ENCODE measurements around the gene YEATS2.
A peak's percentile ranks its signal among the peaks of the same experiment; 100 is the strongest.

Gene YEATS2

GRCh38 chr3:183818706-183819624 lies 121.4 kb downstream of the YEATS2 start:
- Mint-ChIP-seq H3K27ac (no peak overlapping the region), H3K4me3 (no peak overlapping the region), H3K9me3 (no peaks in the 10 kb centered on the region), H3K36me3 (ENCODE audit: low read depth) (peaks cover 3% of the 10 kb centered on the region), H3K4me1 (ENCODE audit: low read depth) (peaks cover 18% of the 10 kb centered on the region), H3K27me3 (ENCODE audit: low read depth) (peaks cover 3% of the 10 kb centered on the region)

- H3K27me3 Mint-ChIP-seq (ENCODE audit: low read depth) = peaks cover 8% of the 10 kb centered on the region
- peaks cover 23% of the 10 kb centered on the region for H3K4me1 Mint-ChIP-seq (ENCODE audit: low read depth)
- no peaks in the 10 kb centered on the region for H3K9me3 Mint-ChIP-seq
- no peak overlapping the region for H3K27ac Mint-ChIP-seq
- no peak overlapping the region for H3K4me3 Mint-ChIP-seq
- H3K36me3 Mint-ChIP-seq (ENCODE audit: low read depth) = peaks cover 5% of the 10 kb centered on the region
Observed at GRCh38 chr3:183819831-183820230, 122.2 kb downstream of the YEATS2 start.

- H3K27me3 Mint-ChIP-seq (ENCODE audit: low read depth) = peaks cover 16% of the 10 kb centered on the region
- peaks cover 6% of the 10 kb centered on the region for H3K4me1 Mint-ChIP-seq (ENCODE audit: low read depth)
- H3K4me3 Mint-ChIP-seq = peak overlapping the region; percentile 28
- H3K27ac Mint-ChIP-seq = no peak overlapping the region
- peaks cover 6% of the 10 kb centered on the region for H3K36me3 Mint-ChIP-seq (ENCODE audit: low read depth)
- no peaks in the 10 kb centered on the region for H3K9me3 Mint-ChIP-seq
Observed at GRCh38 chr3:183822631-183823030, 125.0 kb downstream of the YEATS2 start.

- Mint-ChIP-seq H3K4me3 (peak overlapping the region; percentile 80), H3K27me3 (ENCODE audit: low read depth) (peaks cover 16% of the 10 kb centered on the region), H3K36me3 (ENCODE audit: low read depth) (peaks cover 6% of the 10 kb centered on the region), H3K4me1 (ENCODE audit: low read depth) (peaks cover 6% of the 10 kb centered on the region), H3K9me3 (no peaks in the 10 kb centered on the region), H3K27ac (no peak overlapping the region)
Observed at GRCh38 chr3:183823963-183824362, 126.4 kb downstream of the YEATS2 start.

- Mint-ChIP-seq H3K9me3 (no peaks in the 10 kb centered on the region), H3K27me3 (ENCODE audit: low read depth) (peaks cover 16% of the 10 kb centered on the region), H3K4me1 (ENCODE audit: low read depth) (peaks cover 6% of the 10 kb centered on the region), H3K4me3 (peak overlapping the region; percentile 80), H3K36me3 (ENCODE audit: low read depth) (peaks cover 7% of the 10 kb centered on the region), H3K27ac (no peak overlapping the region)
Observed at GRCh38 chr3:183824761-183825455, 127.3 kb downstream of the YEATS2 start.

GRCh38 chr3:183825456-183826161 lies 128.0 kb downstream of the YEATS2 start, which contains the start of gene MAP6D1:
TSS of gene MAP6D1 (minus strand) at chr3:183825577. CDS start at chr3:183825547, 30 bp downstream.
- H3K27me3 Mint-ChIP-seq (ENCODE audit: low read depth) = peaks cover 16% of the 10 kb centered on the region
- H3K36me3 Mint-ChIP-seq (ENCODE audit: low read depth) = peaks cover 11% of the 10 kb centered on the region
- H3K4me3 Mint-ChIP-seq = peak within 1 kb of the TSS; percentile 80
- H3K27ac Mint-ChIP-seq = no peak within 1 kb of the TSS
- H3K4me1 Mint-ChIP-seq (ENCODE audit: low read depth) = peaks cover 6% of the 10 kb centered on the region
- no peaks in the 10 kb centered on the region for H3K9me3 Mint-ChIP-seq

- H3K36me3 Mint-ChIP-seq (ENCODE audit: low read depth) = peaks cover 11% of the 10 kb centered on the region
- H3K4me1 Mint-ChIP-seq (ENCODE audit: low read depth) = peaks cover 6% of the 10 kb centered on the region
- H3K4me3 Mint-ChIP-seq = peak overlapping the region; percentile 58
- H3K9me3 Mint-ChIP-seq = no peaks in the 10 kb centered on the region
- no peak overlapping the region for H3K27ac Mint-ChIP-seq
- peaks cover 16% of the 10 kb centered on the region for H3K27me3 Mint-ChIP-seq (ENCODE audit: low read depth)
Observed at GRCh38 chr3:183826448-183827250, 129.1 kb downstream of the YEATS2 start.

- Mint-ChIP-seq H3K27me3 (ENCODE audit: low read depth) (peaks cover 16% of the 10 kb centered on the region), H3K9me3 (no peaks in the 10 kb centered on the region), H3K4me3 (no peak overlapping the region), H3K36me3 (ENCODE audit: low read depth) (peaks cover 11% of the 10 kb centered on the region), H3K27ac (no peak overlapping the region), H3K4me1 (ENCODE audit: low read depth) (peaks cover 6% of the 10 kb centered on the region)
Observed at GRCh38 chr3:183827809-183828537, 130.4 kb downstream of the YEATS2 start.

- H3K4me3 Mint-ChIP-seq = no peak overlapping the region
- H3K4me1 Mint-ChIP-seq (ENCODE audit: low read depth) = peaks cover 6% of the 10 kb centered on the region
- peaks cover 16% of the 10 kb centered on the region for H3K27me3 Mint-ChIP-seq (ENCODE audit: low read depth)
- H3K27ac Mint-ChIP-seq = no peak overlapping the region
- H3K36me3 Mint-ChIP-seq (ENCODE audit: low read depth) = peaks cover 11% of the 10 kb centered on the region
- H3K9me3 Mint-ChIP-seq = no peaks in the 10 kb centered on the region
Observed at GRCh38 chr3:183828538-183828870, 130.9 kb downstream of the YEATS2 start.

- Mint-ChIP-seq H3K4me3 (no peak overlapping the region), H3K36me3 (ENCODE audit: low read depth) (peaks cover 14% of the 10 kb centered on the region), H3K4me1 (ENCODE audit: low read depth) (peaks cover 1% of the 10 kb centered on the region), H3K9me3 (no peaks in the 10 kb centered on the region), H3K27me3 (ENCODE audit: low read depth) (peaks cover 8% of the 10 kb centered on the region), H3K27ac (no peak overlapping the region)
Observed at GRCh38 chr3:183829466-183829865, 131.9 kb downstream of the YEATS2 start.

GRCh38 chr3:183830187-183830586 lies 132.6 kb downstream of the YEATS2 start:
- H3K4me3 Mint-ChIP-seq = no peak overlapping the region
- H3K27ac Mint-ChIP-seq = peak overlapping the region; percentile 33
- H3K4me1 Mint-ChIP-seq (ENCODE audit: low read depth) = no peaks in the 10 kb centered on the region
- no peaks in the 10 kb centered on the region for H3K9me3 Mint-ChIP-seq
- peaks cover 14% of the 10 kb centered on the region for H3K36me3 Mint-ChIP-seq (ENCODE audit: low read depth)
- H3K27me3 Mint-ChIP-seq (ENCODE audit: low read depth) = peaks cover 7% of the 10 kb centered on the region

- Mint-ChIP-seq H3K27me3 (ENCODE audit: low read depth) (no peaks in the 10 kb centered on the region), H3K27ac (no peak overlapping the region), H3K4me3 (no peak overlapping the region), H3K36me3 (ENCODE audit: low read depth) (peaks cover 10% of the 10 kb centered on the region), H3K9me3 (no peaks in the 10 kb centered on the region), H3K4me1 (ENCODE audit: low read depth) (no peaks in the 10 kb centered on the region)
Observed at GRCh38 chr3:183833516-183833915, 135.9 kb downstream of the YEATS2 start.

- Mint-ChIP-seq H3K27ac (no peak overlapping the region), H3K36me3 (ENCODE audit: low read depth) (peaks cover 21% of the 10 kb centered on the region), H3K27me3 (ENCODE audit: low read depth) (no peaks in the 10 kb centered on the region), H3K4me1 (ENCODE audit: low read depth) (no peaks in the 10 kb centered on the region), H3K4me3 (no peak overlapping the region), H3K9me3 (no peaks in the 10 kb centered on the region)
Observed at GRCh38 chr3:183837390-183837789, 139.8 kb downstream of the YEATS2 start.

Measured in T-helper 1 cell treated with Interleukin-12 subunit alpha and Interleukin-12 subunit beta and Interleukin-4 antibody, amounts not matched to agents 30 μg/mL and 1 μg/mL, for 36 hours (primary cell).